ENCODE data around the gene CPLX4. TPM values are rescaled to one million over a fixed set of nuclear protein-coding genes. Genes with fewer than 3 reads are reported as not detected.

The CPLX4 gene
- total RNA-seq, 1 experiment from 2014 or later, result not detected

GRCh38 chr18:59266459-59266858, 52.0 kb downstream of the CPLX4 start:
- H3K27me3 Mint-ChIP-seq (ENCODE audit: unreplicated experiment), result peaks cover 94% of the 10 kb centered on the region
- no peaks in the 10 kb centered on the region for H3K9me3 Mint-ChIP-seq (ENCODE audit: low read depth, unreplicated experiment)
- H3K27ac Mint-ChIP-seq (ENCODE audit: unreplicated experiment), result no peak overlapping the region
- intact Hi-C loops (cut with micrococcal nuclease; ENCODE audit: unreplicated experiment), result no loop called here
- H3K36me3 Mint-ChIP-seq (ENCODE audit: insufficient read depth, unreplicated experiment), result peaks cover 5% of the 10 kb centered on the region
- DNase-seq, result no peak
- no peak overlapping the region for H3K4me3 Mint-ChIP-seq (ENCODE audit: low read depth, unreplicated experiment)
- no TSS peak for BruUV-seq (replicated peaks)
- CTCF ChIA-PET, result interaction anchor here (0.5 to 3.7 kb wide), 4 partner anchors 11 to 136 kb away, joined by 3 to 13 read pairs (median 4); no protein-coding TSS in a partner anchor
- peaks cover 36% of the 10 kb centered on the region for H3K4me1 Mint-ChIP-seq (ENCODE audit: low read depth, unreplicated experiment)
- no peak for TF ChIP-seq CTCF (IDR thresholded peaks at IDR 0.05; ENCODE audit: unreplicated experiment)

GRCh38 chr18:59265974-59266369, 52.5 kb downstream of the CPLX4 start:
- peaks cover 5% of the 10 kb centered on the region for H3K36me3 Mint-ChIP-seq (ENCODE audit: insufficient read depth, unreplicated experiment)
- CTCF ChIA-PET, result interaction anchor here (0.5 to 3.7 kb wide), 4 partner anchors 11 to 137 kb away, joined by 3 to 13 read pairs (median 4); no protein-coding TSS in a partner anchor
- no peak for DNase-seq
- TF ChIP-seq CTCF (IDR thresholded peaks at IDR 0.05; ENCODE audit: unreplicated experiment), result no peak
- H3K4me3 Mint-ChIP-seq (ENCODE audit: low read depth, unreplicated experiment), result peak overlapping the region; percentile 49
- peaks cover 91% of the 10 kb centered on the region for H3K27me3 Mint-ChIP-seq (ENCODE audit: unreplicated experiment)
- H3K4me1 Mint-ChIP-seq (ENCODE audit: low read depth, unreplicated experiment), result peaks cover 36% of the 10 kb centered on the region
- no TSS peak for BruUV-seq (replicated peaks)
- intact Hi-C loops (cut with micrococcal nuclease; ENCODE audit: unreplicated experiment), result no loop called here
- H3K9me3 Mint-ChIP-seq (ENCODE audit: low read depth, unreplicated experiment), result no peaks in the 10 kb centered on the region
- no peak overlapping the region for H3K27ac Mint-ChIP-seq (ENCODE audit: unreplicated experiment)

- Mint-ChIP-seq H3K27ac (ENCODE audit: unreplicated experiment) (no peak overlapping the region), H3K4me1 (ENCODE audit: low read depth, unreplicated experiment) (peaks cover 36% of the 10 kb centered on the region), H3K36me3 (ENCODE audit: insufficient read depth, unreplicated experiment) (peaks cover 5% of the 10 kb centered on the region), H3K27me3 (ENCODE audit: unreplicated experiment) (peaks cover 91% of the 10 kb centered on the region), H3K4me3 (ENCODE audit: low read depth, unreplicated experiment) (peak overlapping the region; percentile 49), H3K9me3 (ENCODE audit: low read depth, unreplicated experiment) (no peaks in the 10 kb centered on the region)
- BruUV-seq (replicated peaks), result no TSS peak
- intact Hi-C loops (cut with micrococcal nuclease; ENCODE audit: unreplicated experiment), result no loop called here
- CTCF ChIA-PET, result interaction anchor here (0.5 to 3.7 kb wide), 3 partner anchors 30 to 137 kb away, joined by 4 to 13 read pairs (median 5); no protein-coding TSS in a partner anchor
- DNase-seq, result peak; percentile 36
- no peak for TF ChIP-seq CTCF (IDR thresholded peaks at IDR 0.05; ENCODE audit: unreplicated experiment)
These were observed 53.0 kb downstream of the CPLX4 start for GRCh38 chr18:59265246-59265973.

- intact Hi-C loops (cut with micrococcal nuclease; ENCODE audit: unreplicated experiment), result no loop called here
- Mint-ChIP-seq H3K4me3 (ENCODE audit: low read depth, unreplicated experiment) (peak overlapping the region; percentile 49), H3K27me3 (ENCODE audit: unreplicated experiment) (peaks cover 91% of the 10 kb centered on the region)
These were observed 53.7 kb downstream of the CPLX4 start for GRCh38 chr18:59264651-59265245.

More at GRCh38 chr18:59264651-59265245, 53.7 kb downstream of the CPLX4 start:
- Mint-ChIP-seq H3K4me1 (ENCODE audit: low read depth, unreplicated experiment) (peaks cover 32% of the 10 kb centered on the region), H3K36me3 (ENCODE audit: insufficient read depth, unreplicated experiment) (peaks cover 5% of the 10 kb centered on the region), H3K9me3 (ENCODE audit: low read depth, unreplicated experiment) (no peaks in the 10 kb centered on the region), H3K27ac (ENCODE audit: unreplicated experiment) (no peak overlapping the region)
- no TSS peak for BruUV-seq (replicated peaks)
- CTCF ChIA-PET, result interaction anchor here (0.5 to 3.7 kb wide), 5 partner anchors 16 to 138 kb away, joined by 3 to 13 read pairs (median 5); no protein-coding TSS in a partner anchor
- no peak for DNase-seq
- no peak for TF ChIP-seq CTCF (IDR thresholded peaks at IDR 0.05; ENCODE audit: unreplicated experiment)

Measured in Calu3 (cell line).